DMS153 treated with DMSO at 0.1 percent for 48 hours (cell line): ENCODE results near the gene CFAP299.
A peak's percentile ranks its signal among the peaks of the same experiment; 100 is the strongest.
"Not testable (repeated sequence)": the region's sequence is repeated elsewhere in the genome, so short reads cannot be mapped to it uniquely, and the experiment has no call there.

ENCODE experiments used
- DNase-seq: peaks from one replicate; lab custom pipeline; 2025; ENCODE audit not compliant: unreplicated experiment; lab: John Stamatoyannopoulos, UW

Gene CFAP299

DNA sequence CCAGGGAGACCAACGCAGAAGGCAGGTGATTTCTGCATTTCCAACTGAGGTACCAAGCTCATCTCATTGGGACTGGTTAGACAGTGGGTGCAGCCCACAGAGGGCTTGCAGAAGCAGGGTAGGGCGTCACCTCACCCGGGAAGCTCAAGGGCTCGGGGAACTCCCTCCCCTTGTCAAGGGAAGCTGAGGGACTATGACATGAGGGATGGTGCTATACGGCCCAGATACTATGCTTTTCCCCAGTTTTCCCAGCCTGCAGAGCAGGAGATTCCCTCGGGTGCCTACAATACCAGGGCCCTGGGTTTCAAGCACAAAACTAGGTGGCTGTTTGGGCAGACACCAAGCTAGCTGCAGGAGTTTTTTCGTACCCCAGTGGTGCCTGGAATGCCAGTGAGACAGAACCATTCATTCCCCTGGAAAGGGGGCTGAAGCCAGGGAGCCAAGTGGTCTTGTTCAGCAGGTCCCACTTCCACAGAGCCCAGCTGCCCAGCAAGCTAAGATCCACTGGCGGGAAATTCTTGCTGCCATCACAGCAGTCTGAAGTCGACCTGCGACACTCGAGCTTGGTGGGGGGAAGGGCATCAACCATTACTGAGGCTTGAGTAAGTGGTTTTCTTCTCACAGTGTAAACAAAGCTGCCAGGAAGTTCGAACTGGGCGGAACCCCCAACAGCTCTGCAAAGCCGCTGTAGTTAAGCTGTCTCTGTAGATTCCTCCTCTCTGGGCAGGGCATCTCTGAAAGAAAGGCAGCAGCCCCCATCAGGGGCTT is 103.9 kb downstream of the CFAP299 start:
- not testable (repeated sequence) for DNase-seq

DNA sequence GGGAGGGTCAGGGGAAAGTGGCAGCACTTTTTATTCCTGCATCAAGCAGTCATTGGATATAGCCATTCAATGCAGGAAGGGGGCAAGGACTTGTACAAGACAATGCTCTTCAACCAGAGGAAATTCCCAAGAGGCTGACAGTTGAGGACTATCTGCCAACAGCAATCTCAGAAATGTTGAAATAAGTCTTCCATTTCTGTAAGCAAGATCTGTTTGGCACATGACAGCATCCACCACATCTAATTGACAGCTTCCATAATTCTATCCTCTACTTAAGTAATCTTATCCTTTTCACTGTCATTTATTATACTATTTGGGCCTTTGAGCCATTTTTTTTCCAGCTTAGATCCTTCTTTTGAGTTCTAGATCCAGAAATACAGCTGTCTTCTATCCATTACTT is 110.7 kb downstream of the CFAP299 start:
- DNase-seq: no peak

DNA sequence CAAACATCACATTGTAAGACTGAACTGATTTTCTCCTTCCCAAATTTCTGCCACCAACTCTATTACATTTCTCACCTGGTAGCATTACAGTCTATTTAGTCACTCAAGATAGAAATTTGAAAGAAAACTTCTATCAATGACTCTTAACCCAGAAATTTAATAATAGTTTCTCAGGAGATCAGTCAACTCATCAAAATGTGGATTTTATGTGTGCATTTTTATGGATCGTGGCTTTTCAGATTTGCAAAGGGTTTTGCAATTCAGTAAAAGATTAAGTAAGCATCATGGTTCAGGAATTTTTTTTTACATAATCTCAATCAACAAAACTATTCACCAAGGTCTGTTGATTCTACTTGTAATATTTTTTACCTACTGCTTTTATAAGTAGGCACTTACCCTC is 111.1 kb downstream of the CFAP299 start:
- DNase-seq: no peak

DNA sequence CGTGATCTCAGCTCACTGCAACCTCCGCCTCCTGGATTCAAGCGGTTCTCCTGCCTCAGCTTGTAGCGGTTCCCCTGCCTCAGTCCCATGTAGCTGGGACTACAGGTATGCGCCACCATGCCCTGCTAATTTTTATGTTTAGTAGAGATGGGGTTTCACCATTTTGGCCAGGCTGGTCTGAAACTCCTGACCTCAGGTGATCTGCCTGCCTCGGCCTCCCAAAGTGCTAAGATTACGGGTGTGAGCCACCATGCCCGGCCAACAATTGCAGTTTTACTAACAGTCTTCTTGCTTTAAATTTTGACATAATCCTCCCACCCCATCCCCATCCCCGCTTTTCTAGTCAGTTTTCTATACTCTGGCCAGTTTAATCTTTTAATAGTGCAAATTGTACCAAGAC is 112.0 kb downstream of the CFAP299 start:
- DNase-seq: no peak

DNA sequence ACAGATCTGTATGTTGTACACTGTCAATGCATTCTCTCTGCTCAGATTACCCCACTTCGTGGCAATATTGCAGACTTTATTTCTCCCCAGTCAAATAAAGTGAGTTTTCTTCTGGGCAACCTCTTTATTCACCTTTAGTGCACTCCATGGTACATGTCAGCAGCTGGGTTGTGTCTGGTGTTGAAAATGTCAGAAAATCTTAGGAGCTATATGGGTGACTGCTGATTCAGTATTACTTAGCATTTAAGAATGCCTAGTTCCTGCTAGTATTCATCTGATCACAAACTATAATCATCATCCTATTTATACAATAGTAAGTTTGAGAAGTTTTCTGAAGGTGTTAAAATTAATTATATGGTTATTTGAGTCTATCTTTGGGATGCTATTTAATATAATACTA is 112.5 kb downstream of the CFAP299 start:
- DNase-seq: no peak

DNA sequence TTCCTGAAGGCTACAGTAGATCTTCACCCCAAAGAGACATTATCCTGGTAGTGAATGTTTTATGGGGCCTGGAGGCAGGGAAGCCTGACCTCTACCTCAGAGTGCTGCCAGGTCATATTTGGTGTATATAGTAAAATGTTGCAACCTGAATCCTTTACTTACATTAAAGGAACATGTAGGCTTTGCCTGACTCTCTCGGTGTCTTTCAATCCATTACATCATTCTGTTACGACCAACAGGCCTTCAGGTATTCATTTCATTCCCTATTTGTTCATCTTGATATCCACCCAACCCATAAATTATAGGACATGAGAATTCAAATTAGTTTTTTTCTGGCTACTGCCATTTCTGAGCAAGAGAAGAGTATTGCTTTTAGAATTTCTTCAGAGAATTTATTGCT is 116.5 kb downstream of the CFAP299 start:
- DNase-seq: no peak

DNA sequence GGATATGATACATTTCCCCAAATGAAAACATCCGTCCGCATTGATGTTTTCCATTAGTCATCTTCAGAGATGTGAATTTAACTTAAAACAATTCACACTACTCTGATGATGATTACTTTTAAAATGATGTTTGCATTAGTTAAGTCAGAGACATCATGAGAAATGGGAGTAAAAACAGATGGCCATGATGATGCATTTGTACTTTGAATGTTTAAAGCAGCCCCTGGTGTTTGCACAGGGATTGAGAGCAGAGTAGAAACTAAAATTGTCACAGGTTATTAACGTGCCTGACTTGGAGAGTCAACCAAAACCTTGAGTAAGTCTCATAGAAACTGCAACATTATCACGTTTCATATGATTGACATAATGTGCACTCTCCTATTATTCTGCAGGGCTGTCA is 117.2 kb downstream of the CFAP299 start:
- no peak for DNase-seq

DNA sequence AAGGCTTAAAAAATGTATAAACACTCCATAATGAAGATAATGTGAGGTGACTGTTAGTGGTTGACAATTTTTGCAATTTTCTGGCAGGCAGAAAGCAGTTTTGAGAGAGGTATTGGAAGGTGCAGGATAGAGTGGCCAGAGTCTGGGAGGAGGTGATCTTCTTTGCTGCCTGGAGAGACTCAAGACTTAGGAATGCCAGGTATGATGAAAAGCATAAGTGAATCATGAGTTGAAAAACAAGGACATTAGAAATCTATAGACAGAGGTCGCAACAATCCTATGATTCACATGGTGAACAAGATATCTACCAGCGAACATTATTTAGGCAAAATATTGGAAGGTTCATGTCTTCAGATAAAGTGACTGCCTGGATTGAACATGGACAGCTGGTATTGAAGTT is 118.5 kb downstream of the CFAP299 start:
- DNase-seq: no peak

DNA sequence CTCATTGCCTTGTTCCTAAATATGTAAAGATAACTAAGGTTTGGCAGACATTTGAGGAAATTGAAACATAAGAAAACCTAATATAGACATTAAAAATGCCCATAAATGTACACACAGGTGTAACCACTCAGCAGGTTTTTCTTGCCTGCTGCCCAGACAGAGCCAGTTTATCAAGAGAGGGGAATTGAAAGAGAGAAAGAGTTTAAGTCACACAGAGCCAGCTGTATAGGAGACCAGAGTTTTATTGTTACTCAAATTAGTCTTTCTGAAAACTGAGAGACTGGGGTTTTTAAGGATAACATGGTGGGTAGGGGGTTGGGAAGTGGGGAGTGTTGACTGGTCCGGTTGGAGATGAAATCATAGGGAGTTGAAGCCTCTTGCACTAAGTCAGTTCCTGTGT is 119.0 kb downstream of the CFAP299 start:
- no peak for DNase-seq

DNA sequence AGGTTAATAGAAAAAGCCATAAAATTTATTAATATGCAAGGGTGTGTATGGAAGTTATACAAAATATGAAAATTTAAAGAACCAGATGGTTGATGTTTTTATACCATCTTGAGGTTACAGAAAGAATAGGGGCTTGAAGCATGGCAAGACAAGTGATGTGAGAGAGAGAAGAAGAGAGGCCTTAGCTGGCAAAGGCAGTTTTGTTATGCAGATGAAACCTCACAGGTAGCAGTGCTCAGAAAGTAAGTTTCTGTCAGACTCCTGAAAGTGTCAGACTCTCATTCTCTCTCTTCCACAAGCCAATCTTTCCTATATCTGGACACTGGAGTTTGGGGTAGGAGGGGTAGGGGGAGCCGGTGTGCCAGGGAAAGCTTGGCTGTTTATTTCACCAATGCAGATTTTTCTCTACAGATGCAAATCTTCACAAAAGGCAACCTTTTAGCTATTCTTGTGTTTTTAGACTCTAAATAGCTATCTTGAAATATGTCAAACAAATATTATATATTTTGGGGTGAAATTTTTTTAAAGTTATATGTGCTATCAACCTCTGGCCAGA is 124.5 kb downstream of the CFAP299 start:
- no peak for DNase-seq

DNA sequence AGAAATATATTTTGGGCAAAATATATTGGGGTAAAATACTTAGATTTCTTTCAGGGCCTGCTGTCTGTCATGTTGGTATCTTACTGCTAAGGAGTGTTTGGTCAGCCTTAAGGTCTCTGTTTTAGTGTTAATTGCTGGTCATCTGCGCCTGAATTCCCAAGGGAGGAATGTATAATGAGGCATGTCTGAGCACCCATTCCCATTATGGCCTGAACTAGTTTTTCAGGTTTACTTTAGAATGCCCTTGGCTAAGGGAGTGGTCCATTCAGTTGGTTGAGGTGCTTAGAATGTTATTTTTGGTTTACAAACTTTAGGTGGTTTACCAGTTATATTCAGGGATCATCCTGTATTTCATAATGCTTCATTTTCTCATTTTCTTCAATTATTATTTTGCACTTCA is 125.9 kb downstream of the CFAP299 start:
- DNase-seq: no peak

DNA sequence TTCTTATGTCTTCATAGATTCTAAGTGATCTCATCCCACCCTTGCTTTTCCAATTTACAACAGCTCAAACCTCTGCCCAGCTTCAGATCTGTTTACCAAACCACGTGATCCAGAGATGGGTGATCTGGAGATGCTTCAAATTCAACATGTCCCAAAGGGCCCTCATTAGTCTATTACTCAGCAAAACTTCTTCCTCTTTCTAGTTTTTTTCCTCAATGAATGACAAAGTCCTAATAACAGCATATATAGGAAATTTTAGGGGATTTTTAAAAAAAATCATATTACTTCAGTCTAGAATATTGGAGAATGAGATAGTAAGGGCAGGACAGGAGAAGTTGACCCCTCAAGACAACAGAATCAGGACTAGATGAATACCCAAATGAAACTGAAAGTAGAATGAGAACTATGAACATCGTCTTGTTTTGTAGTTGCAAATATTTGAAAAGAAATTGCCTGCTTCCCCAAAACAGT is 127.1 kb downstream of the CFAP299 start:
- DNase-seq: no peak

DNA sequence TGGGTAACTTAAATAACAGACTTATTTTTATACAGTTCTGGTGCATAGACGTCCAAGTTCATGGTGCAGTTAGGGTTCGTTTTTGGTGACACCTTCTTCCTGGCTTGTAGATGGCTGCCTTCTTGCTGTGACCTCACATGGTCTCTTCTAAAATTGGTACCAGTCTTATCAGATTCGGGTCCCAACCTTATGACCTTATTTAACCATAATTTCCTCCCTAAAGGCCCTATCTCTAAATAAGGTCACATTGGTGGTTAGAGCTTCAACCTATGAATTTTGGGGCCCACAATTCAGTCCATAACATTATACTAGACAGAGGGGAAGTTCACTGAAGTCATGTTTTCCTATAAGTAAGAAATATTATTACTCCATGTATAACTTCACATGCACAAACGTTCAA is 128.0 kb downstream of the CFAP299 start:
- DNase-seq: no peak

DNA sequence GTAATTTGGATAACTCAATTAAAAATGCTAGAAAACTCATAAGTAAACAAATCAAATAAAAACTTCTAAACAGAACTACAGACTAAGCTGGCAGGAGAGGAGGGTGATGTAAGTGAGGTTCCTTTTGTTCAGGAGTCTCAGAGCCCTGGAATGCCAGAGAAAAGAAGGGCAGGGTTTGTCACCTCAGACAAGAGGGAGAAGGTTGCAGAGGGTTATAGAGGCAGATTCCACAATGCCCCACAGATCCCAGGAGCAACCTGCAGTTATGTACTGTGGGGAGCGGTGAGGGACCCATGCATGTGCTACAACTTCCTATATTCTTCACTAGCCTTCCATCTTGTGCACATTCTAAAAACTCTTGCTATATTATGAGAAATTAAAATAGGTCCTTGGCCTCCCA is 129.7 kb downstream of the CFAP299 start:
- DNase-seq: no peak

DNA sequence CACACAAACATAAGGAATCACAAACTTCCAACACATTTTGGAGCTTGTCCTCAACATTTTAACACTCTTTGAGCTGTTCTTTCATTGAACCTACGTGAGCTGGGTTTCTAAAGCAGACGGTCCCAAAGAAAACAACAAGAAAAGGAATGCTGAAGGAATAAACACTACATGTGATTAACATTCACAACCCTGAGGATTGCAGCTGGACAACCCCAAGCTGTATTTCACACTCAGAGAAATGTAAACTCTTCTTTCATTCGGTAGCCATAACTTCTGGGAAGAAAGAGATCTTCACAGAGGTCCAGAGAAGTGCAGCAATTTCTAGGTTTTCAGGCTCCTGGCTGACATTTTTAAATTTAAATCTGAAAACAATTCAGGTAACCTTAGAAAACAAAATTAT is 130.2 kb downstream of the CFAP299 start:
- no peak for DNase-seq

DNA sequence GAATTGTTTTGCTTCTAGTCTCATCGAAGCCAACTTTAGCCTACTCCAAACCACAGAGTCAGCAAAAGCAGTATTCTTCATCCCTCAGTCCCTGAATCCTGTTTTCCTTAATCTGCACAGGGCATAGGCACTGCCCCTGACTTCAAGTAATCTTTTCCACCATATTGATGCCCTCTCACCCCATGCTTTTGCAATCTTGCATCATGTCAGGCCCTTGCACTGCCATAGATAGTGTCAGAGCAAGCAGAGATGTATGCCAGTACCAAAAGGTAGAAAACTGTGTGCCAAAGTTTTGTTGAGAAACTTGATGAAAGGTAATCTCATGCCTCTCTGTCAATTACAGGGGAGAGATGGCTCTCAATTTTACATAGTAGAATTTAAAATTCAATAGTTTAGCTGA is 131.1 kb downstream of the CFAP299 start:
- DNase-seq: no peak

DNA sequence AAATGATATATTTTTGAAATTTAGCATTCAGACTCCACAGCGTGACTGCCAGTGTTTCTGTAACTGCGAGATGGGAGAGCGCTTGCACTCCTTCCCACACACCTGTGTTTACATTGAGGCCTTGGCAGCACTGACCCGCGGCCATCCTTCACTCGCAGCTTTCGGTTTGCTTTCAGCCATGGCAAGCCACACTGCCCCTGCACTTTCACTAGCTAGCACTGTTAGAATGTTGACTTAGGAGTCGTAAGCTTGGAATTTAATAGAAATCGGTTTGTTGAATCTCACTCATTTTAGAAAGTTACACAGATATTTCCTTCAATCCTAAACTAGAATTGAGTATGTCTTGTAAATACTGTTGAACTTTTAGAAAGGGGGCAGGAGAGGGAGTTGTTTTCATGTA is 136.2 kb downstream of the CFAP299 start:
- DNase-seq: peak; percentile 65

DNA sequence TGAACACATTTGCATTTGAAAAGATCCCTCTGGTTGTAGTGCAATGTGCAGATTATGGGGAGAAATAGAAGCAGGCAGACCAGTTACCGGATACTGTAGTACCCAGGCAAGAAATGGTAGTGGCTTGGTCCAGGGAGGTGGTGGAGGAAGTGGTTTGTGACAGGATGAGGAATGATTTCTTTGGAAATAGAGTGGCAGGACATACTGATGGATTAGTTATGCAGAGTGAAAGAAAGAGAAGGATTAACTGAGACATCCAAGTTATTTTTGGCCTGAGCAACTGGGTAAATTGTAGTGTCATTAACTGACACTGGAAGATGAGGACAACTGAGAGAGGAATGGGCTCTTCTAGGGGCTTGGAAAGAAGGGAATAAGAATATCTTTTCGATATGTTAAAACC is 139.7 kb downstream of the CFAP299 start:
- DNase-seq: no peak

DNA sequence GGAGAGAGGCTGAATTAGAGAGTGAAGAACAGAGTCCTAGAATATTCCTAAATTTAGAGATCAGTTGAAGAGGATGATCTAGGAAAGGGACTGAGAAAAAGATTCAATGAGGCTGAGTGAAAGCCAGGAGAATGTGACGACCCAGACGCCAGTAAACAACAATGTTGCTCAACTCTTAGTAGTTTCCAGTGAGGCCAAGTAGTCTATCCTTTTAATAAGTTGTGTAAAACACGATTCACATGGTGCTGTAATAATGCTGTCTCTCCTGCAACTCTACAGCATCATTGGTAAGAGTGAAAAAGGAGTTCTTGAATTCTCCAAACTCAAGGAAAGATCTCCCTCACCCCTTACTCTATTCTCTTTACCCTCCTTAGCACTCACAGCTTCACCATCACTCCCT is 140.3 kb downstream of the CFAP299 start:
- no peak for DNase-seq

DNA sequence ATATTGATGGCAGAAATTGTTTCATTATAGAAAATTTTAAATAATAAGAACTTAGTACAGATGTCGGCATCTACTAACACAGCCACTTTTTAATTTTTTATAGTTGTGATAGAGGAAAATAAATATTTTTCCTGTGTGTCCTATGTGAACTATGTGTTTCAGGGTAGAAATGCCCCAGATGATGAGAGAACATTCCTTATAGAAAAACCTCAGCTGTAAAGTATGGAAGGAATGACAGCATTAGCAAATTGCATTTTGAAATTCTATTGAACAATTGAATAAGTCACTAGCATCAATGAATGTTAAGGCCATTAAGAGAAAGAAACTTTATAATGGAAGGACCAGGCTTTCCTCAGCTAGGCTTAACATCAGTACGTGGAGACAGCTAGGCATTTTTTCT is 149.2 kb downstream of the CFAP299 start:
- DNase-seq: no peak

DNA sequence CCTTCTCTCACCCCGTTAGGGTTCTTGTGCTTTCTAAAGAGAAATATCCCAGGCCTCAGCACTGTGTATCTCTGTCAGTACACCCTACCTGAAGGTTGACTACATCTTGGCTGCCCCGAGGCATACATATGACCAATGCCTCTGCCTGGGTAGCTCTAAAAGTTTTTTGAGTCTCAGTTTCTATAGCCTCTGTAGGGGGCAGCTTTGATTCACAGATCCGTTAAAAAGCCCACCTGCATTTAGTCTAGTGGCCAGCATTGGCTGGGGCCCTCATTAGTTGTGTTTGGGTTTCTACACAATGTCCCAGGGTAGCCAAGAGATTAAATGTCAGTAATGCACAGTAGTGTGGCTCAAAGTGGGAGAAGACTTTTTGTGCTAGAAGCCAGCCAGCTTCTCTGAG is 151.1 kb downstream of the CFAP299 start:
- no peak for DNase-seq

DNA sequence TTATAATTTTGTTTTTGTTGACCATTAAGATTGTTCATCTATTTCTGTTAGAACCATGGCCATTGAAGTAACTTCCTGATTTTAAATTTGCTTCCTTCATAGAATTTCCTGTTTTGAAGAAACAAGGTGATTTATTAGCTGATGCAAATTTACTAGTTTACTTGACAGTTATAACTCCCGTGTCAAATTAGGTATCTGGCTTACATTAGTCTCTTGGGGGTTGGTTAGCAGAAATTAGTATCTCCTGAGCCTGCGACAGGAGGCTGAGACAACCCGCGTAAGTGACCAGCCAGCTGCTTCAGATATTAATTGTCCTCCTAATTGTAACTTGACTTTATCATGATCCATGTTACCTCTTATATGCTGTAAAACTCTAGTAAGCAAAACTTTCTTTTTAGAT is 154.3 kb downstream of the CFAP299 start:
- no peak for DNase-seq

DNA sequence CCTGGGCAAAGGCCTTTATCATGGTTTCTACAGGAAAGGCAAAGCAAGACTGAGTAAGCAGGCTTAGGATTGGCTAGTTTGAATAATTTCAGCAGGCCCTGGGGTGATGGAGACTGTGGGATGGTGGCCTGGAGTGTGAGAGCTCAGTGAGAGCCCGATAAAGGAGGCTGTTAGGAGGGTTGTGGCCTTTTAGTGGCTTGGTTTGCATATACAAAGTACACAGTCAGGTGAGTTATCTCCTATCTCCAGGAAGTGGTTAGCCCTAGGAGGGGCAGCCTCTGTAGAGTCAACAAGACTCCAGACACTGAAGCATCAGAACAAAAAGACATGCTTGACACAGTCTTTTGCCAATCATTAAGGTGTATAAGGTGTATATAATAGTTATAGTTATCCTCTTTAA is 157.2 kb downstream of the CFAP299 start:
- DNase-seq: peak; percentile 50
